SU-DHL-6 (cell line): ENCODE data around the gene LANCL1.

Experiments used
- H2AFZ ChIP-seq: fragments of 200-600 bp; sonication (generic); 2 replicates; pipeline ENCODE4 v1.6.1; 2014; ENCODE audit warnings: low read depth, mild to moderate bottlenecking, moderate library complexity, mixed read lengths, antibody characterized with exemption, low read length; ENCODE audit not compliant: severe bottlenecking
- H3F3A ChIP-seq: fragments of 200-600 bp; shearing (Covaris generic); 2 replicates; pipeline ENCODE4 v1.6.0; 2016; ENCODE audit warnings: antibody characterized with exemption, mild to moderate bottlenecking; ENCODE audit not compliant: insufficient read depth
- H3K27ac ChIP-seq: fragments of 200-600 bp; sonication (generic); 2 replicates; pipeline ENCODE4 v1.5.1; 2016; ENCODE audit warnings: low read depth, mild to moderate bottlenecking, low read length, moderate library complexity, mixed read lengths
- H3K27me3 ChIP-seq: fragments of 200-600 bp; sonication (generic), shearing (Covaris generic); 2 replicates; pipeline ENCODE4 v1.6.0; 2014; ENCODE audit warnings: mild to moderate bottlenecking, low read length
- H3K36me3 ChIP-seq: fragments of 200-600 bp; sonication (generic); 2 replicates; pipeline ENCODE4 v1.6.1; 2014; ENCODE audit warnings: mild to moderate bottlenecking, low read length, mixed read lengths
- H3K4me2 ChIP-seq: fragments of 300-600, 200-600 bp; shearing (Covaris generic), sonication (generic); 2 replicates; pipeline ENCODE4 v1.6.0; 2014; ENCODE audit warnings: low read length, low read depth, mild to moderate bottlenecking; ENCODE audit not compliant: poor library complexity, severe bottlenecking
- H3K4me3 ChIP-seq: fragments of 200-600 bp; sonication (generic); 2 replicates; pipeline ENCODE4 v1.5.1; 2014; ENCODE audit warnings: antibody characterized with exemption, low read length, mild to moderate bottlenecking, mixed read lengths; ENCODE audit not compliant: insufficient read depth, poor library complexity, severe bottlenecking
- H3K79me2 ChIP-seq: fragments of 200-600 bp; sonication (generic); 2 replicates; pipeline ENCODE4 v1.6.1; 2014; ENCODE audit warnings: mild to moderate bottlenecking, low read length, moderate library complexity; ENCODE audit not compliant: insufficient read depth
- H3K9ac ChIP-seq: fragments of 200-600 bp; sonication (generic); 2 replicates; pipeline ENCODE4 v1.7.0; 2014; ENCODE audit warnings: mild to moderate bottlenecking, low read length
- H3K9me2 ChIP-seq: fragments of 200-600 bp; sonication (generic); replicated peaks from 2 replicates; pipeline ENCODE4 v1.6.1; 2014; ENCODE audit warnings: low read length; ENCODE audit not compliant: insufficient read depth
- H3K9me3 ChIP-seq: fragments of 200-600 bp; sonication (generic); 2 replicates; pipeline ENCODE4 v1.6.1; 2014; ENCODE audit warnings: low read length, mixed read lengths; ENCODE audit not compliant: insufficient read depth
- H4K20me1 ChIP-seq: fragments of 200-600 bp; sonication (generic); 2 replicates; pipeline ENCODE4 v1.6.1; 2014; ENCODE audit warnings: low read depth, mild to moderate bottlenecking, antibody characterized with exemption, low read length, moderate library complexity, mixed read lengths
- EZH2phosphoT487 ChIP-seq: fragments of 200-600 bp; sonication (generic), shearing (Covaris generic); conservative IDR thresholded peaks from 2 replicates; pipeline ENCODE4 v1.6.1; 2018; ENCODE audit warnings: mild to moderate bottlenecking, antibody characterized with exemption, low read length, moderate library complexity, mixed read lengths
- TF ChIP-seq, protein P1 (sequence below): fragments of 200-600 bp; sonication (generic); IDR thresholded peaks from one replicate; pipeline ENCODE4 v1.5.1; 2017; ENCODE audit warnings: antibody characterized with exemption, mild to moderate bottlenecking, low read length, moderate library complexity; ENCODE audit not compliant: insufficient read depth, poor library complexity, severe bottlenecking

Gene LANCL1

GRCh38 chr2:210476194-210477128, at the start of gene LANCL1:
TSS of gene LANCL1 (minus strand) at chr2:210476759. CDS start at chr2:210476396, 363 bp downstream.
- Histone ChIP-seq H3K9me2 (no peaks in the 10 kb centered on the region), H3K9ac (peak within 1 kb of the TSS; percentile 81), H3K4me2 (peak within 1 kb of the TSS; percentile 84), H3F3A (peaks cover 7% of the 10 kb centered on the region; the same call in 1 of the 2 replicates), H3K9me3 (no peaks in the 10 kb centered on the region), H3K4me3 (peak within 1 kb of the TSS; percentile 77), H3K79me2 (no peaks in the 10 kb centered on the region), H3K27ac (peak within 1 kb of the TSS; percentile 22), H3K36me3 (no peaks in the 10 kb centered on the region), H4K20me1 (no peaks in the 10 kb centered on the region), H3K27me3 (no peaks in the 10 kb centered on the region; the same call in 1 of the 2 replicates), H2AFZ (peak within 1 kb of the TSS; percentile 95)
- TF ChIP-seq EZH2phosphoT487 = no peak
- TF ChIP-seq, protein P1, sequence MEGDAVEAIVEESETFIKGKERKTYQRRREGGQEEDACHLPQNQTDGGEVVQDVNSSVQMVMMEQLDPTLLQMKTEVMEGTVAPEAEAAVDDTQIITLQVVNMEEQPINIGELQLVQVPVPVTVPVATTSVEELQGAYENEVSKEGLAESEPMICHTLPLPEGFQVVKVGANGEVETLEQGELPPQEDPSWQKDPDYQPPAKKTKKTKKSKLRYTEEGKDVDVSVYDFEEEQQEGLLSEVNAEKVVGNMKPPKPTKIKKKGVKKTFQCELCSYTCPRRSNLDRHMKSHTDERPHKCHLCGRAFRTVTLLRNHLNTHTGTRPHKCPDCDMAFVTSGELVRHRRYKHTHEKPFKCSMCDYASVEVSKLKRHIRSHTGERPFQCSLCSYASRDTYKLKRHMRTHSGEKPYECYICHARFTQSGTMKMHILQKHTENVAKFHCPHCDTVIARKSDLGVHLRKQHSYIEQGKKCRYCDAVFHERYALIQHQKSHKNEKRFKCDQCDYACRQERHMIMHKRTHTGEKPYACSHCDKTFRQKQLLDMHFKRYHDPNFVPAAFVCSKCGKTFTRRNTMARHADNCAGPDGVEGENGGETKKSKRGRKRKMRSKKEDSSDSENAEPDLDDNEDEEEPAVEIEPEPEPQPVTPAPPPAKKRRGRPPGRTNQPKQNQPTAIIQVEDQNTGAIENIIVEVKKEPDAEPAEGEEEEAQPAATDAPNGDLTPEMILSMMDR = no peak

DNA sequence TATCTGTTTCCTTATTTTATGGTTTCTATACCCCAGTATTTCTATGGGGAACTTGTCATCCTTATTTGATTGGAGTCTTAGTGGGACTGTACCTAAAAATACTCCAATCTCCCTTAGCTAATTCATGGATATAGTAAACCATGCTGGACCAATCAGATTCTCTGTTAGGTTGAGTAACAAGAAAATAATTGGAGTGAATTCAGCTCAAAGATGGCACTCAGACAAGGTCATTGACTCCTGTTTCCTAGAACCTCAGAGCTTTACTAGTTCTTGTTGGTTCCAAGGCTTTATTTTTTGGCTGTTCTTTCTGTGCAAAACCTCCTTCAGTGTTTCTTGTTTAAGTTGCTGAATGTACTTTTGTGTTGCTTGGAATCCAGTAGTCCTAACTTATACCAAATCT, 48.0 kb upstream of the LANCL1 start:
- Histone ChIP-seq H2AFZ (no peak overlapping the region), H3K9me3 (no peaks in the 10 kb centered on the region), H3K4me2 (no peak overlapping the region), H3K4me3 (no peak overlapping the region), H3F3A (no peaks in the 10 kb centered on the region), H3K9ac (no peak overlapping the region), H4K20me1 (no peaks in the 10 kb centered on the region), H3K36me3 (no peaks in the 10 kb centered on the region), H3K27ac (no peak overlapping the region), H3K27me3 (no peaks in the 10 kb centered on the region), H3K79me2 (no peaks in the 10 kb centered on the region), H3K9me2 (no peaks in the 10 kb centered on the region)
- TF ChIP-seq EZH2phosphoT487 = no peak
- TF ChIP-seq, protein P1 = no peak

DNA sequence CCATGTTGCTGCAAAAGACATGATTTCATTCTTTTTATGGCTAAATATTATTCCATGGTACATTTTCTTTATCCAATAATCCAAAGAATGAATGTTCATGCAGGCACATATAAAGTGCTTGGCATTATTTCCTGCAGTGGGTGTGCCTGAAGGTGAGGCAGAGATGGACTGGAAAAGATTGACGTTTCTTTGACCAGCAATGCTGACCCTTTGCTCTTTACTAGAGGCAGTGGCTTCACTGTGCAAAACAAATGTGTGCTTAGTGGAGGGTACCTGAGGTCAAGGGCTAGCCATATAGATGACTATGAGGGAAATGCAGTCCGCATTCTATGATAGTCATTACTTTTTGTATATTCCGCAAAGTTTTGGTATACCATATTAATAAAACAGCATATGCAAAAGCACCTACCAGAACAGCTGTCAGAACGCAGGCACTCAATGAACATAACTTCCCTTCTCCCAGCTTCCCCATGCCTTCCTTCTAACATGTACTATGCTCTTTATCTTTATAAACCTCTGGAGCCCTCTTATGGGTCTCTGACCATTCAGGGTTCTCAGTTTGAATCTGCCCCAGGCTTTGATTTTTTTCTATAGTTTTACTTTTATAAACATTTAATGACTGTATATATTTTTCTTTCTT, 47.2 kb upstream of the LANCL1 start:
- Histone ChIP-seq H3F3A (no peaks in the 10 kb centered on the region), H3K9ac (no peak overlapping the region), H3K4me3 (no peak overlapping the region), H3K27me3 (no peaks in the 10 kb centered on the region), H3K4me2 (no peak overlapping the region), H3K27ac (no peak overlapping the region), H2AFZ (no peak overlapping the region), H3K9me3 (no peaks in the 10 kb centered on the region), H4K20me1 (no peaks in the 10 kb centered on the region), H3K79me2 (no peaks in the 10 kb centered on the region), H3K9me2 (no peaks in the 10 kb centered on the region), H3K36me3 (no peaks in the 10 kb centered on the region)
- no peak for TF ChIP-seq EZH2phosphoT487
- TF ChIP-seq, protein P1 = no peak
